HEK293 (cell line): ENCODE measurements around the gene MLH3.

Experiments used
- CTCF ChIA-PET: fragments of 350-600 bp; formaldehyde crosslinking; extraction: SDS; loops from one replicate; lab custom pipeline; 2021; ENCODE audit warnings: antibody characterized with exemption; lab: Yijun Ruan, JAX
- POLR2A ChIA-PET: fragments of 300-600 bp; formaldehyde crosslinking; extraction: SDS; loops from one replicate; lab custom pipeline; 2020; ENCODE audit warnings: antibody characterized with exemption, inconsistent platforms; lab: Yijun Ruan, JAX
- H3K27ac ChIP-seq: fragments of 200-500 bp; sonication (Bioruptor generic); 2 replicates; pipeline ENCODE4 v1.5.1; 2014; ENCODE audit warnings: low read depth, low read length, control low read depth, inconsistent platforms; ENCODE audit errors: extremely low read depth
- H3K36me3 ChIP-seq, 2 experiments: fragments of 200-500 bp in 1 of 2; sonication (Bioruptor generic) in 1 of 2; 1 replicate in 1 of 2; 2 replicates in 1 of 2; pipeline ENCODE4 v1.5.1; 2014 to 2017; ENCODE audit warnings: inconsistent platforms in 2 of 2, low read length in 2 of 2; ENCODE audit not compliant: control insufficient read depth in 2 of 2, insufficient read depth in 1 of 2
- H3K4me1 ChIP-seq: fragments of 200-500 bp; sonication (Bioruptor generic); 2 replicates; pipeline ENCODE4 v1.5.1; 2014; ENCODE audit warnings: mild to moderate bottlenecking, low read length, inconsistent platforms; ENCODE audit not compliant: control insufficient read depth, insufficient read depth
- H3K4me3 ChIP-seq: 2 replicates; pipeline ENCODE4 v1.5.1; 2011; ENCODE audit warnings: low read depth, mild to moderate bottlenecking, control low read depth, low read length, moderate library complexity
- H3K9me3 ChIP-seq: fragments of 200-500 bp; sonication (Bioruptor generic); 2 replicates; pipeline ENCODE4 v1.5.1; 2014; ENCODE audit warnings: low read depth, low read length, inconsistent platforms; ENCODE audit not compliant: control insufficient read depth, insufficient read depth
- HOXC10 ChIP-seq: sonication (generic); formaldehyde crosslinking; IDR thresholded peaks from 2 replicates; pipeline ENCODE4 v1.8.1; 2023; ENCODE audit warnings: mild to moderate bottlenecking, missing genetic modification reagents
- KLF9 ChIP-seq: fragments of 450-650 bp; formaldehyde crosslinking; IDR thresholded peaks from 2 replicates; pipeline ENCODE4 v1.5.1; 2016; ENCODE audit warnings: missing biosample characterization, missing genetic modification characterization, low read depth
- REST ChIP-seq: fragments of 450-650 bp; formaldehyde crosslinking; IDR thresholded peaks from 2 replicates; pipeline ENCODE4 v1.5.1; 2016; ENCODE audit warnings: missing biosample characterization, missing genetic modification characterization
- SCRT2 ChIP-seq: fragments of 450-650 bp; formaldehyde crosslinking; IDR thresholded peaks from 2 replicates; pipeline ENCODE4 v1.5.1; 2016; ENCODE audit warnings: missing biosample characterization, missing genetic modification characterization
- SP7 ChIP-seq: fragments of 450-650 bp; formaldehyde crosslinking; IDR thresholded peaks from 2 replicates; pipeline ENCODE4 v1.5.1; 2016; ENCODE audit warnings: missing biosample characterization, missing genetic modification characterization
- ZBTB7A ChIP-seq: fragments of 450-650 bp; formaldehyde crosslinking; IDR thresholded peaks from 2 replicates; pipeline ENCODE4 v1.5.1; 2016; ENCODE audit warnings: low read depth, missing biosample characterization, missing genetic modification characterization
- ZFP41 ChIP-seq: fragments of 450-650 bp; formaldehyde crosslinking; IDR thresholded peaks from 2 replicates; pipeline ENCODE4 v1.5.1; 2016; ENCODE audit warnings: missing biosample characterization, missing genetic modification characterization, borderline replicate concordance
- ZNF133 ChIP-seq: fragments of 450-650 bp; formaldehyde crosslinking; IDR thresholded peaks from 2 replicates; pipeline ENCODE4 v1.5.1; 2016; ENCODE audit warnings: missing biosample characterization, missing genetic modification characterization
- ZNF19 ChIP-seq: fragments of 450-650 bp; formaldehyde crosslinking; IDR thresholded peaks from 2 replicates; pipeline ENCODE4; 2016; ENCODE audit warnings: missing biosample characterization, missing genetic modification characterization, low read depth
- ZNF2 ChIP-seq: fragments of 450-650 bp; formaldehyde crosslinking; IDR thresholded peaks from 2 replicates; pipeline ENCODE4 v1.5.1; 2016; ENCODE audit warnings: missing biosample characterization, missing genetic modification characterization
- ZNF23 ChIP-seq: fragments of 450-650 bp; formaldehyde crosslinking; IDR thresholded peaks from 2 replicates; pipeline ENCODE4 v1.5.1; 2016; ENCODE audit warnings: missing biosample characterization, missing genetic modification characterization, borderline replicate concordance
- ZNF324 ChIP-seq: fragments of 450-650 bp; formaldehyde crosslinking; IDR thresholded peaks from 2 replicates; pipeline ENCODE4 v1.5.1; 2016; ENCODE audit warnings: missing biosample characterization, missing genetic modification characterization
- ZNF555 ChIP-seq: fragments of 450-650 bp; formaldehyde crosslinking; conservative IDR thresholded peaks from 2 replicates; pipeline ENCODE4 v1.5.1; 2017; ENCODE audit warnings: missing biosample characterization, mild to moderate bottlenecking, missing genetic modification characterization, inconsistent platforms
- ZNF561 ChIP-seq: fragments of 450-650 bp; IDR thresholded peaks from 2 replicates; pipeline ENCODE4 v1.5.1; 2018; ENCODE audit warnings: missing biosample characterization, missing genetic modification characterization, borderline replicate concordance
- ZNF660 ChIP-seq: fragments of 450-650 bp; IDR thresholded peaks from 2 replicates; pipeline ENCODE4 v1.5.1; 2018; ENCODE audit warnings: missing biosample characterization, mild to moderate bottlenecking, missing genetic modification characterization
- ZNF670 ChIP-seq: fragments of 450-650 bp; formaldehyde crosslinking; IDR thresholded peaks from 2 replicates; pipeline ENCODE4 v1.5.1; 2016; ENCODE audit warnings: missing biosample characterization, missing genetic modification characterization, low read depth
- ZNF791 ChIP-seq: fragments of 450-650 bp; formaldehyde crosslinking; IDR thresholded peaks from 2 replicates; pipeline ENCODE4 v1.5.1; 2016; ENCODE audit warnings: missing biosample characterization, missing genetic modification characterization
- ZSCAN4 ChIP-seq: fragments of 450-650 bp; formaldehyde crosslinking; IDR thresholded peaks from 2 replicates; pipeline ENCODE4 v1.5.1; 2017; ENCODE audit warnings: missing biosample characterization, missing genetic modification characterization
- ZXDB ChIP-seq: fragments of 450-650 bp; formaldehyde crosslinking; IDR thresholded peaks from 2 replicates; pipeline ENCODE4 v1.5.1; 2016; ENCODE audit warnings: missing biosample characterization, missing genetic modification characterization
- TF ChIP-seq, protein P1 (sequence below): fragments of 450-650 bp; formaldehyde crosslinking; IDR thresholded peaks from 2 replicates; pipeline ENCODE4 v1.5.1; 2017; ENCODE audit warnings: missing biosample characterization, missing genetic modification characterization
- TF ChIP-seq, protein P2 (sequence below): fragments of 450-650 bp; formaldehyde crosslinking; IDR thresholded peaks from 2 replicates; pipeline ENCODE4 v1.5.1; 2017; ENCODE audit warnings: missing biosample characterization, missing genetic modification characterization
- TF ChIP-seq, protein P3 (sequence below): fragments of 450-650 bp; formaldehyde crosslinking; IDR thresholded peaks from 2 replicates; pipeline ENCODE4 v1.5.1; 2016; ENCODE audit warnings: missing biosample characterization, missing genetic modification characterization

MLH3 gene

DNA sequence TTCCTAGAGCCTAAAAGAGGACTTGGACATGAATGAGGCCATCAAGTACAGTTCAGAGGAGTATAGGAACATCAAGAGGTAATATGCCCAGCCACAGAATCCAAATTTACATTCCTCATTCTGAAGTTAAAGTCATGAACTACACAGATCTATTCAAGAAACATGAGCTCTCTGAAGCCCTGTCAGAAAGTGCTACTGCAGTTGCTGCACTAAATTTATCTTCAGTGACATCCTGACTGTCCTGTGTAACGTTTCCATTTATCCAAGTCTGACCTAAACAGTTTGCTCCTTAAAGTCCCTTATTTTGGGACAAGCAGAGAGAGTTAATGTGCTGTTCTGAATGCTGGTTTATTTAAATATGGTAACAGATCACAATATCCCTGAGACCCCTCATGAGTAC, 47.4 kb upstream of the MLH3 start (continued):
- no peak for TF ChIP-seq ZNF23
- TF ChIP-seq ZBTB7A: no peak
- no peak for TF ChIP-seq ZNF2 (tag by site-specific recombination)
- no peak for TF ChIP-seq KLF9 (tag by site-specific recombination)
- TF ChIP-seq HOXC10 (CRISPR knock-in tag): no peak
- TF ChIP-seq ZNF660 (tag by site-specific recombination): no peak
- TF ChIP-seq ZNF670 (tag by site-specific recombination): no peak
- TF ChIP-seq REST (tag by site-specific recombination): no peak

- no peak overlapping the region for H3K4me3 ChIP-seq
- H3K4me1 ChIP-seq: no peaks in the 10 kb centered on the region
- TF ChIP-seq ZNF133 (tag by site-specific recombination): no peak
- POLR2A ChIA-PET: no interaction called here
- H3K36me3 ChIP-seq: peaks cover 72 to 84% of the 10 kb centered on the region in 2 experiments
- no peak overlapping the region for H3K27ac ChIP-seq
- CTCF ChIA-PET: interaction anchor here (0.6 to 1.4 kb wide), 4 partner anchors 10 to 309 kb away, joined by 3 to 8 read pairs (median 4); no protein-coding TSS in a partner anchor
- H3K9me3 ChIP-seq: no peaks in the 10 kb centered on the region
These were observed 46.9 kb upstream of the MLH3 start for GRCh38 chr14:75098212-75098611.

DNA sequence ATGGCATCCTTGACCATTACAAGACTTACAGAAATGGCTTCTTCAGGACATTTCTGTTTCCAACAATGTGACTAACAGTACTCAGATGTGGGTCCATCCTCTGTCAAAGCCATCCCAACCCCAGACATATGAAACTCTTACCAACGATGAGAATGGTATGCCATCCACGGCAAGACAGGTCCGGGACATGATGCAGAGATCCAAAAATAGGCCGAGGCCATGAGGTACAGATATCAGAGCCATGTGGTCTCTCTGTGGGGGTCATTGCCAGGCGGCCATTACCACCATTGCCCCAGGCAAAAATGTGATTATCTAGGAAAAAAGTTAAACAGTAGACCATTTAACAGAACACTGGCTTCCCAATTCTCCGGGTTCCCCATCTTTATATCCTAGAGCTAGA, 45.7 kb upstream of the MLH3 start:
- ChIA-PET POLR2A (no interaction called here), CTCF (interaction anchor here (0.7 to 1.0 kb wide), 2 partner anchors 9 to 150 kb away, joined by 3 to 5 read pairs; no protein-coding TSS in a partner anchor)
- peaks cover 77 to 89% of the 10 kb centered on the region in 2 experiments for H3K36me3 ChIP-seq
- TF ChIP-seq ZNF133 (tag by site-specific recombination): no peak
- no peak for TF ChIP-seq ZNF19 (tag by site-specific recombination)
- no peak for TF ChIP-seq ZNF555 (tag by site-specific recombination)
- TF ChIP-seq ZSCAN4 (tag by site-specific recombination): no peak
- no peak for TF ChIP-seq ZNF791 (tag by site-specific recombination)
- TF ChIP-seq SP7 (tag by site-specific recombination): no peak
- TF ChIP-seq SCRT2 (tag by site-specific recombination): no peak
- TF ChIP-seq, protein P1, sequence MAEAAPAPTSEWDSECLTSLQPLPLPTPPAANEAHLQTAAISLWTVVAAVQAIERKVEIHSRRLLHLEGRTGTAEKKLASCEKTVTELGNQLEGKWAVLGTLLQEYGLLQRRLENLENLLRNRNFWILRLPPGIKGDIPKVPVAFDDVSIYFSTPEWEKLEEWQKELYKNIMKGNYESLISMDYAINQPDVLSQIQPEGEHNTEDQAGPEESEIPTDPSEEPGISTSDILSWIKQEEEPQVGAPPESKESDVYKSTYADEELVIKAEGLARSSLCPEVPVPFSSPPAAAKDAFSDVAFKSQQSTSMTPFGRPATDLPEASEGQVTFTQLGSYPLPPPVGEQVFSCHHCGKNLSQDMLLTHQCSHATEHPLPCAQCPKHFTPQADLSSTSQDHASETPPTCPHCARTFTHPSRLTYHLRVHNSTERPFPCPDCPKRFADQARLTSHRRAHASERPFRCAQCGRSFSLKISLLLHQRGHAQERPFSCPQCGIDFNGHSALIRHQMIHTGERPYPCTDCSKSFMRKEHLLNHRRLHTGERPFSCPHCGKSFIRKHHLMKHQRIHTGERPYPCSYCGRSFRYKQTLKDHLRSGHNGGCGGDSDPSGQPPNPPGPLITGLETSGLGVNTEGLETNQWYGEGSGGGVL (tag by site-specific recombination): no peak
- TF ChIP-seq, protein P2, sequence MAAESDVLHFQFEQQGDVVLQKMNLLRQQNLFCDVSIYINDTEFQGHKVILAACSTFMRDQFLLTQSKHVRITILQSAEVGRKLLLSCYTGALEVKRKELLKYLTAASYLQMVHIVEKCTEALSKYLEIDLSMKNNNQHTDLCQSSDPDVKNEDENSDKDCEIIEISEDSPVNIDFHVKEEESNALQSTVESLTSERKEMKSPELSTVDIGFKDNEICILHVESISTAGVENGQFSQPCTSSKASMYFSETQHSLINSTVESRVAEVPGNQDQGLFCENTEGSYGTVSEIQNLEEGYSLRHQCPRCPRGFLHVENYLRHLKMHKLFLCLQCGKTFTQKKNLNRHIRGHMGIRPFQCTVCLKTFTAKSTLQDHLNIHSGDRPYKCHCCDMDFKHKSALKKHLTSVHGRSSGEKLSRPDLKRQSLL (tag by site-specific recombination): no peak
- no peak for TF ChIP-seq ZFP41 (tag by site-specific recombination)
- TF ChIP-seq KLF9 (tag by site-specific recombination): no peak
- TF ChIP-seq ZXDB (tag by site-specific recombination): no peak
- TF ChIP-seq ZNF324 (tag by site-specific recombination): no peak
- TF ChIP-seq, protein P3, sequence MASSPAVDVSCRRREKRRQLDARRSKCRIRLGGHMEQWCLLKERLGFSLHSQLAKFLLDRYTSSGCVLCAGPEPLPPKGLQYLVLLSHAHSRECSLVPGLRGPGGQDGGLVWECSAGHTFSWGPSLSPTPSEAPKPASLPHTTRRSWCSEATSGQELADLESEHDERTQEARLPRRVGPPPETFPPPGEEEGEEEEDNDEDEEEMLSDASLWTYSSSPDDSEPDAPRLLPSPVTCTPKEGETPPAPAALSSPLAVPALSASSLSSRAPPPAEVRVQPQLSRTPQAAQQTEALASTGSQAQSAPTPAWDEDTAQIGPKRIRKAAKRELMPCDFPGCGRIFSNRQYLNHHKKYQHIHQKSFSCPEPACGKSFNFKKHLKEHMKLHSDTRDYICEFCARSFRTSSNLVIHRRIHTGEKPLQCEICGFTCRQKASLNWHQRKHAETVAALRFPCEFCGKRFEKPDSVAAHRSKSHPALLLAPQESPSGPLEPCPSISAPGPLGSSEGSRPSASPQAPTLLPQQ: no peak
- no peak for TF ChIP-seq ZNF561 (tag by site-specific recombination)
- H3K4me3 ChIP-seq: no peak overlapping the region
- no peaks in the 10 kb centered on the region for H3K4me1 ChIP-seq
- H3K27ac ChIP-seq: no peak overlapping the region
- H3K9me3 ChIP-seq: no peaks in the 10 kb centered on the region
